GM23338 (cell line): Measurements from ENCODE around the gene MYO7B. TPM values are rescaled to one million over a fixed set of nuclear protein-coding genes. Genes with fewer than 3 reads are reported as not detected.

Source experiments
- ATAC-seq: fragments of 200-7000 bp; cut with Tn5 transposase; 3 replicates; pipeline ENCODE4 v1.9.1; 2020
- DNase-seq: peaks from one replicate; pipeline ENCODE4 v3.0.0-alpha.2; 2015; ENCODE audit warnings: low spot score
- H2AFZ ChIP-seq: fragments of 200-600 bp; sonication (generic); 2 replicates; pipeline ENCODE4 v1.8.0; 2016; ENCODE audit warnings: antibody characterized with exemption, mild to moderate bottlenecking, moderate library complexity
- H3F3A ChIP-seq: fragments of 200-600 bp; sonication (generic); replicated peaks from 2 replicates; pipeline ENCODE4 v1.8.0; 2017; ENCODE audit warnings: antibody characterized with exemption, mixed run types, low read depth
- H3K27ac ChIP-seq: fragments of 200-600 bp; sonication (generic); 2 replicates; pipeline ENCODE4 v1.6.1; 2016; ENCODE audit warnings: low read depth
- H3K27me3 ChIP-seq: fragments of 200-600 bp; sonication (generic); 2 replicates; pipeline ENCODE4 v1.8.0; 2016; ENCODE audit warnings: mild to moderate bottlenecking, mixed run types, moderate library complexity; ENCODE audit not compliant: insufficient read depth
- H3K36me3 ChIP-seq: fragments of 200-600 bp; sonication (generic); 2 replicates; pipeline ENCODE4 v1.8.0; 2016; ENCODE audit warnings: mild to moderate bottlenecking; ENCODE audit not compliant: insufficient read depth
- H3K4me1 ChIP-seq: fragments of 200-600 bp; sonication (generic); 2 replicates; pipeline ENCODE4 v1.8.0; 2016; ENCODE audit warnings: mild to moderate bottlenecking, moderate library complexity; ENCODE audit not compliant: insufficient read depth
- H3K4me2 ChIP-seq: fragments of 200-600 bp; sonication (generic); 2 replicates; pipeline ENCODE4 v1.7.1; 2017; ENCODE audit warnings: mixed run types
- H3K4me3 ChIP-seq: fragments of 200-600 bp; sonication (generic); 2 replicates; pipeline ENCODE4 v1.6.1; 2016; ENCODE audit warnings: mixed run types
- H3K79me2 ChIP-seq: fragments of 200-600 bp; sonication (generic); replicated peaks from 2 replicates; pipeline ENCODE4 v1.8.0; 2017; ENCODE audit warnings: mild to moderate bottlenecking; ENCODE audit not compliant: insufficient read depth
- H3K9me2 ChIP-seq: fragments of 200-600 bp; sonication (generic); 2 replicates; pipeline ENCODE4 v1.8.0; 2017; ENCODE audit not compliant: insufficient read depth
- H4K20me1 ChIP-seq: fragments of 200-600 bp; sonication (generic); replicated peaks from 2 replicates; pipeline ENCODE4 v1.8.0; 2017; ENCODE audit warnings: mild to moderate bottlenecking; ENCODE audit not compliant: insufficient read depth
- H3K27ac Mint-ChIP-seq: 2 replicates; pipeline ENCODE4 v1.8.0; 2020; ENCODE audit warnings: inconsistent platforms, mild to moderate bottlenecking, moderate library complexity, mixed read lengths
- H3K27me3 Mint-ChIP-seq: 3 replicates; pipeline ENCODE4 v1.8.0; 2022; ENCODE audit warnings: low read depth, mild to moderate bottlenecking, moderate library complexity, mixed read lengths, inconsistent platforms; ENCODE audit not compliant: insufficient read depth, poor library complexity
- H3K36me3 Mint-ChIP-seq: 3 replicates; pipeline ENCODE4 v1.8.0; 2021; ENCODE audit warnings: low read depth, mild to moderate bottlenecking, inconsistent platforms, moderate library complexity, mixed read lengths
- H3K4me1 Mint-ChIP-seq: 3 replicates; pipeline ENCODE4 v1.8.0; 2020; ENCODE audit warnings: mild to moderate bottlenecking, inconsistent platforms, mixed read lengths
- H3K4me3 Mint-ChIP-seq: 3 replicates; pipeline ENCODE4 v1.8.0; 2021; ENCODE audit warnings: moderate library complexity, mild to moderate bottlenecking, inconsistent platforms, mixed read lengths
- H3K9me3 Mint-ChIP-seq: 3 replicates; pipeline ENCODE4 v1.8.0; 2020; ENCODE audit warnings: moderate library complexity, mild to moderate bottlenecking, inconsistent platforms, mixed read lengths
- CREB1 ChIP-seq: fragments of 250-450 bp; sonication (Bioruptor Pico); IDR thresholded peaks from 2 replicates; pipeline ENCODE4 v1.5.0; 2020; ENCODE audit warnings: low read depth, mild to moderate bottlenecking, moderate library complexity
- EZH2 ChIP-seq: fragments of 200-600 bp; sonication (generic); IDR thresholded peaks from one replicate; pipeline ENCODE4 v1.8.0; 2017; ENCODE audit warnings: antibody characterized with exemption, mild to moderate bottlenecking, low read depth; ENCODE audit not compliant: unreplicated experiment
- EZH2phosphoT487 ChIP-seq: fragments of 200-600 bp; sonication (generic); IDR thresholded peaks from one replicate; pipeline ENCODE4 v1.8.1; 2018; ENCODE audit warnings: antibody characterized with exemption; ENCODE audit not compliant: unreplicated experiment
- JUNB ChIP-seq: IDR thresholded peaks from one replicate; pipeline ENCODE4 v1.6.1; 2016; ENCODE audit warnings: antibody characterized with exemption; ENCODE audit not compliant: unreplicated experiment
- NANOG ChIP-seq: IDR thresholded peaks from 2 replicates; pipeline ENCODE4 v1.6.1; 2016; ENCODE audit warnings: antibody characterized with exemption, borderline replicate concordance
- POLR2AphosphoS5 ChIP-seq: IDR thresholded peaks from 2 replicates; pipeline ENCODE4 v1.6.1; 2016; ENCODE audit warnings: antibody characterized with exemption, low read depth
- STAT1 ChIP-seq: IDR thresholded peaks from one replicate; pipeline ENCODE4 v1.6.1; 2016; ENCODE audit warnings: antibody characterized with exemption; ENCODE audit not compliant: unreplicated experiment
- ZNF114 ChIP-seq: fragments of 250-450 bp; sonication (Bioruptor Pico); IDR thresholded peaks from 2 replicates; pipeline ENCODE4 v1.5.0; 2020; ENCODE audit warnings: mild to moderate bottlenecking, moderate library complexity
- ZNF331 ChIP-seq: fragments of 250-450 bp; sonication (Bioruptor Pico); IDR thresholded peaks from 2 replicates; pipeline ENCODE4 v1.5.0; 2020; ENCODE audit warnings: low read depth, mild to moderate bottlenecking, moderate library complexity
- polyA plus RNA-seq: library from polyadenylated mRNA; unstranded; fragments of >200 nt; fragmentation: Nextera tagmentation; extraction: Ambion mirVana; gene quantifications from 2 replicates; pipeline ENCODE4 v1.2.1, GENCODE V29; 2016
- total RNA-seq: library from RNA; depleted of rRNA; stranded (reverse); fragments of >200 nt; shearing (Covaris generic); gene quantifications from 2 replicates; pipeline ENCODE4 v1.2.3, GENCODE V29; 2014
- TF ChIP-seq, protein P1 (sequence below): fragments of 250-450 bp; sonication (Bioruptor Pico); IDR thresholded peaks from 2 replicates; pipeline ENCODE4 v1.5.0; 2020; ENCODE audit warnings: mild to moderate bottlenecking, moderate library complexity
- TF ChIP-seq, protein P2 (sequence below): IDR thresholded peaks from one replicate; pipeline ENCODE4 v1.6.1; 2018; ENCODE audit warnings: antibody characterized with exemption; ENCODE audit not compliant: unreplicated experiment
- TF ChIP-seq, protein P3 (sequence below): IDR thresholded peaks from 2 replicates; pipeline ENCODE4 v1.6.1; 2016; ENCODE audit warnings: antibody characterized with exemption
- TF ChIP-seq, protein P4 (sequence below), 2 experiments: fragments of 200-600 bp in 1 of 2; sonication (generic) in 1 of 2; conservative IDR thresholded peaks; 2 replicates each; pipeline versions ENCODE4 v1.5.1 to v1.6.1; 2016 to 2017; ENCODE audit warnings: antibody characterized with exemption in 2 of 2, low read depth in 2 of 2, mild to moderate bottlenecking in 2 of 2, moderate library complexity in 1 of 2

The MYO7B gene
- total and polyA plus RNA-seq, 2 experiments from 2014 or later: not detected

DNA sequence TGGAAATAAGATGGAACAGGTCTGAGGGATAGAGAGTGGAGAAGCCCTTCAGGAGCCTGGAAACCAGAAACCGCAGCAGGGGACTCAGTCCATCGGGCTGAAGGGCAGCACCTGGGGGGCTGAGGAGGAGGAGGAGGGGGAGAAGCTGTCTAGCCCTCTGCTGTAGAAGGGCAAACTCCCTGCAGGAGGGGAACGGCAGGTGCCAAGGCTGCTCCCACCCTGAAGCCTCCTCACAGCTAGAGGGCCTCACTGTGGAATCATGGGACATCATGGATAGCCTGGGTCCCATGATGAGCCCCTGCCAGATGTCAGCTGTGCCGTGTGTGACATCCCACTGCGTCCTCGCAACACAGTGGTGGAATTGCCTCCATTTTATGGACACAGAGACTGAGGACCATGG lies 435 bp downstream of the MYO7B start:
- ATAC-seq (no peak), DNase-seq (no peak)
- Histone ChIP-seq H4K20me1 (no peaks in the 10 kb centered on the region), H3K9me2 (peaks cover 2% of the 10 kb centered on the region; the same call in 1 of the 2 replicates), H3K36me3 (no peaks in the 10 kb centered on the region), H3K79me2 (no peaks in the 10 kb centered on the region), H3K27me3 (no peaks in the 10 kb centered on the region), H3K27ac (no peak overlapping the region), H3K4me3 (no peak overlapping the region), H3K4me2 (no peak overlapping the region), H3F3A (no peaks in the 10 kb centered on the region), H2AFZ (no peak overlapping the region), H3K4me1 (no peaks in the 10 kb centered on the region)
- Mint-ChIP-seq H3K4me1 (no peaks in the 10 kb centered on the region), H3K4me3 (no peak overlapping the region), H3K36me3 (no peaks in the 10 kb centered on the region), H3K27ac (no peak overlapping the region), H3K9me3 (no peaks in the 10 kb centered on the region), H3K27me3 (peaks cover 9% of the 10 kb centered on the region)
- TF ChIP-seq, protein P1, sequence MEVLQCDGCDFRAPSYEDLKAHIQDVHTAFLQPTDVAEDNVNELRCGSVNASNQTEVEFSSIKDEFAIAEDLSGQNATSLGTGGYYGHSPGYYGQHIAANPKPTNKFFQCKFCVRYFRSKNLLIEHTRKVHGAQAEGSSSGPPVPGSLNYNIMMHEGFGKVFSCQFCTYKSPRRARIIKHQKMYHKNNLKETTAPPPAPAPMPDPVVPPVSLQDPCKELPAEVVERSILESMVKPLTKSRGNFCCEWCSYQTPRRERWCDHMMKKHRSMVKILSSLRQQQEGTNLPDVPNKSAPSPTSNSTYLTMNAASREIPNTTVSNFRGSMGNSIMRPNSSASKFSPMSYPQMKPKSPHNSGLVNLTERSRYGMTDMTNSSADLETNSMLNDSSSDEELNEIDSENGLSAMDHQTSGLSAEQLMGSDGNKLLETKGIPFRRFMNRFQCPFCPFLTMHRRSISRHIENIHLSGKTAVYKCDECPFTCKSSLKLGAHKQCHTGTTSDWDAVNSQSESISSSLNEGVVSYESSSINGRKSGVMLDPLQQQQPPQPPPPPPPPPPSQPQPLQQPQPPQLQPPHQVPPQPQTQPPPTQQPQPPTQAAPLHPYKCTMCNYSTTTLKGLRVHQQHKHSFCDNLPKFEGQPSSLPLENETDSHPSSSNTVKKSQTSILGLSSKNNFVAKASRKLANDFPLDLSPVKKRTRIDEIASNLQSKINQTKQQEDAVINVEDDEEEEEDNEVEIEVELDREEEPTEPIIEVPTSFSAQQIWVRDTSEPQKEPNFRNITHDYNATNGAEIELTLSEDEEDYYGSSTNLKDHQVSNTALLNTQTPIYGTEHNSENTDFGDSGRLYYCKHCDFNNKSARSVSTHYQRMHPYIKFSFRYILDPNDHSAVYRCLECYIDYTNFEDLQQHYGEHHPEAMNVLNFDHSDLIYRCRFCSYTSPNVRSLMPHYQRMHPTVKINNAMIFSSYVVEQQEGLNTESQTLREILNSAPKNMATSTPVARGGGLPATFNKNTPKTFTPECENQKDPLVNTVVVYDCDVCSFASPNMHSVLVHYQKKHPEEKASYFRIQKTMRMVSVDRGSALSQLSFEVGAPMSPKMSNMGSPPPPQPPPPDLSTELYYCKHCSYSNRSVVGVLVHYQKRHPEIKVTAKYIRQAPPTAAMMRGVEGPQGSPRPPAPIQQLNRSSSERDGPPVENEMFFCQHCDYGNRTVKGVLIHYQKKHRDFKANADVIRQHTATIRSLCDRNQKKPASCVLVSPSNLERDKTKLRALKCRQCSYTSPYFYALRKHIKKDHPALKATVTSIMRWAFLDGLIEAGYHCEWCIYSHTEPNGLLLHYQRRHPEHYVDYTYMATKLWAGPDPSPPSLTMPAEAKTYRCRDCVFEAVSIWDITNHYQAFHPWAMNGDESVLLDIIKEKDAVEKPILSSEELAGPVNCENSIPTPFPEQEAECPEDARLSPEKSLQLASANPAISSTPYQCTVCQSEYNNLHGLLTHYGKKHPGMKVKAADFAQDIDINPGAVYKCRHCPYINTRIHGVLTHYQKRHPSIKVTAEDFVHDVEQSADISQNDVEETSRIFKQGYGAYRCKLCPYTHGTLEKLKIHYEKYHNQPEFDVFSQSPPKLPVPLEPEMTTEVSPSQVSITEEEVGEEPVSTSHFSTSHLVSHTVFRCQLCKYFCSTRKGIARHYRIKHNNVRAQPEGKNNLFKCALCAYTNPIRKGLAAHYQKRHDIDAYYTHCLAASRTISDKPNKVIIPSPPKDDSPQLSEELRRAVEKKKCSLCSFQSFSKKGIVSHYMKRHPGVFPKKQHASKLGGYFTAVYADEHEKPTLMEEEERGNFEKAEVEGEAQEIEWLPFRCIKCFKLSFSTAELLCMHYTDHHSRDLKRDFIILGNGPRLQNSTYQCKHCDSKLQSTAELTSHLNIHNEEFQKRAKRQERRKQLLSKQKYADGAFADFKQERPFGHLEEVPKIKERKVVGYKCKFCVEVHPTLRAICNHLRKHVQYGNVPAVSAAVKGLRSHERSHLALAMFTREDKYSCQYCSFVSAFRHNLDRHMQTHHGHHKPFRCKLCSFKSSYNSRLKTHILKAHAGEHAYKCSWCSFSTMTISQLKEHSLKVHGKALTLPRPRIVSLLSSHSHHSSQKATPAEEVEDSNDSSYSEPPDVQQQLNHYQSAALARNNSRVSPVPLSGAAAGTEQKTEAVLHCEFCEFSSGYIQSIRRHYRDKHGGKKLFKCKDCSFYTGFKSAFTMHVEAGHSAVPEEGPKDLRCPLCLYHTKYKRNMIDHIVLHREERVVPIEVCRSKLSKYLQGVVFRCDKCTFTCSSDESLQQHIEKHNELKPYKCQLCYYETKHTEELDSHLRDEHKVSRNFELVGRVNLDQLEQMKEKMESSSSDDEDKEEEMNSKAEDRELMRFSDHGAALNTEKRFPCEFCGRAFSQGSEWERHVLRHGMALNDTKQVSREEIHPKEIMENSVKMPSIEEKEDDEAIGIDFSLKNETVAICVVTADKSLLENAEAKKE (CRISPR knock-in tag): no peak
- TF ChIP-seq POLR2AphosphoS5 (no peak), CREB1 (CRISPR knock-in tag) (no peak), STAT1 (no peak), NANOG (no peak), EZH2phosphoT487 (no peak), ZNF331 (no peak), EZH2 (no peak), JUNB (no peak), ZNF114 (CRISPR knock-in tag) (no peak)
- TF ChIP-seq, protein P2, sequence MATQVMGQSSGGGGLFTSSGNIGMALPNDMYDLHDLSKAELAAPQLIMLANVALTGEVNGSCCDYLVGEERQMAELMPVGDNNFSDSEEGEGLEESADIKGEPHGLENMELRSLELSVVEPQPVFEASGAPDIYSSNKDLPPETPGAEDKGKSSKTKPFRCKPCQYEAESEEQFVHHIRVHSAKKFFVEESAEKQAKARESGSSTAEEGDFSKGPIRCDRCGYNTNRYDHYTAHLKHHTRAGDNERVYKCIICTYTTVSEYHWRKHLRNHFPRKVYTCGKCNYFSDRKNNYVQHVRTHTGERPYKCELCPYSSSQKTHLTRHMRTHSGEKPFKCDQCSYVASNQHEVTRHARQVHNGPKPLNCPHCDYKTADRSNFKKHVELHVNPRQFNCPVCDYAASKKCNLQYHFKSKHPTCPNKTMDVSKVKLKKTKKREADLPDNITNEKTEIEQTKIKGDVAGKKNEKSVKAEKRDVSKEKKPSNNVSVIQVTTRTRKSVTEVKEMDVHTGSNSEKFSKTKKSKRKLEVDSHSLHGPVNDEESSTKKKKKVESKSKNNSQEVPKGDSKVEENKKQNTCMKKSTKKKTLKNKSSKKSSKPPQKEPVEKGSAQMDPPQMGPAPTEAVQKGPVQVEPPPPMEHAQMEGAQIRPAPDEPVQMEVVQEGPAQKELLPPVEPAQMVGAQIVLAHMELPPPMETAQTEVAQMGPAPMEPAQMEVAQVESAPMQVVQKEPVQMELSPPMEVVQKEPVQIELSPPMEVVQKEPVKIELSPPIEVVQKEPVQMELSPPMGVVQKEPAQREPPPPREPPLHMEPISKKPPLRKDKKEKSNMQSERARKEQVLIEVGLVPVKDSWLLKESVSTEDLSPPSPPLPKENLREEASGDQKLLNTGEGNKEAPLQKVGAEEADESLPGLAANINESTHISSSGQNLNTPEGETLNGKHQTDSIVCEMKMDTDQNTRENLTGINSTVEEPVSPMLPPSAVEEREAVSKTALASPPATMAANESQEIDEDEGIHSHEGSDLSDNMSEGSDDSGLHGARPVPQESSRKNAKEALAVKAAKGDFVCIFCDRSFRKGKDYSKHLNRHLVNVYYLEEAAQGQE: no peak
- TF ChIP-seq, protein P3, sequence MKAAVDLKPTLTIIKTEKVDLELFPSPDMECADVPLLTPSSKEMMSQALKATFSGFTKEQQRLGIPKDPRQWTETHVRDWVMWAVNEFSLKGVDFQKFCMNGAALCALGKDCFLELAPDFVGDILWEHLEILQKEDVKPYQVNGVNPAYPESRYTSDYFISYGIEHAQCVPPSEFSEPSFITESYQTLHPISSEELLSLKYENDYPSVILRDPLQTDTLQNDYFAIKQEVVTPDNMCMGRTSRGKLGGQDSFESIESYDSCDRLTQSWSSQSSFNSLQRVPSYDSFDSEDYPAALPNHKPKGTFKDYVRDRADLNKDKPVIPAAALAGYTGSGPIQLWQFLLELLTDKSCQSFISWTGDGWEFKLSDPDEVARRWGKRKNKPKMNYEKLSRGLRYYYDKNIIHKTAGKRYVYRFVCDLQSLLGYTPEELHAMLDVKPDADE: no peak
- TF ChIP-seq, protein P4, sequence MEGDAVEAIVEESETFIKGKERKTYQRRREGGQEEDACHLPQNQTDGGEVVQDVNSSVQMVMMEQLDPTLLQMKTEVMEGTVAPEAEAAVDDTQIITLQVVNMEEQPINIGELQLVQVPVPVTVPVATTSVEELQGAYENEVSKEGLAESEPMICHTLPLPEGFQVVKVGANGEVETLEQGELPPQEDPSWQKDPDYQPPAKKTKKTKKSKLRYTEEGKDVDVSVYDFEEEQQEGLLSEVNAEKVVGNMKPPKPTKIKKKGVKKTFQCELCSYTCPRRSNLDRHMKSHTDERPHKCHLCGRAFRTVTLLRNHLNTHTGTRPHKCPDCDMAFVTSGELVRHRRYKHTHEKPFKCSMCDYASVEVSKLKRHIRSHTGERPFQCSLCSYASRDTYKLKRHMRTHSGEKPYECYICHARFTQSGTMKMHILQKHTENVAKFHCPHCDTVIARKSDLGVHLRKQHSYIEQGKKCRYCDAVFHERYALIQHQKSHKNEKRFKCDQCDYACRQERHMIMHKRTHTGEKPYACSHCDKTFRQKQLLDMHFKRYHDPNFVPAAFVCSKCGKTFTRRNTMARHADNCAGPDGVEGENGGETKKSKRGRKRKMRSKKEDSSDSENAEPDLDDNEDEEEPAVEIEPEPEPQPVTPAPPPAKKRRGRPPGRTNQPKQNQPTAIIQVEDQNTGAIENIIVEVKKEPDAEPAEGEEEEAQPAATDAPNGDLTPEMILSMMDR (conservative IDR thresholded peaks at IDR 0.05; ENCODE audit: low read depth in 2 of 2): no peak
